Measurements from ENCODE around the gene PALLD.

GRCh38 chr4:168461821-168462220, 35.0 kb upstream of the PALLD start:
- TF ChIP-seq CREB1 (IDR thresholded peaks at IDR 0.05) = no peak
- no peak for TF ChIP-seq CREB1 (CRISPR knock-in tag; IDR thresholded peaks at IDR 0.05)
- TF ChIP-seq EZH2 (conservative IDR thresholded peaks at IDR 0.05; ENCODE audit: low read depth, low read length) = no peak
- no peak for TF ChIP-seq RNF2 (conservative IDR thresholded peaks at IDR 0.05; ENCODE audit: low read depth)
- TF ChIP-seq ZNF780A (CRISPR knock-in tag; IDR thresholded peaks at IDR 0.05) = no peak
- TF ChIP-seq ZNF510 (CRISPR knock-in tag; IDR thresholded peaks at IDR 0.05; ENCODE audit: low read depth) = no peak
- TF ChIP-seq ZNF569 (CRISPR knock-in tag; IDR thresholded peaks at IDR 0.05; ENCODE audit: borderline replicate concordance) = no peak
- TF ChIP-seq POLR2A (IDR thresholded peaks at IDR 0.05; ENCODE audit: insufficient read depth in 1 of 2, low read depth in 2 of 2, low read length in 2 of 2) = no peak
